PFSK-1 (cell line): Measurements from ENCODE around the gene TUBGCP3.

Experiments
- FOXP2 ChIP-seq: optimal IDR thresholded peaks from 2 replicates; pipeline ENCODE3; 2011; ENCODE audit warnings: borderline replicate concordance, control low read depth, inconsistent platforms; ENCODE audit not compliant: insufficient read depth; ENCODE audit errors: extremely low read length, extremely low read depth
- POLR2AphosphoS5 ChIP-seq: IDR thresholded peaks from 2 replicates; pipeline ENCODE4 v1.6.1; 2012; ENCODE audit warnings: low read depth, mild to moderate bottlenecking, control low read depth, low read length, moderate library complexity
- SIN3A ChIP-seq: IDR thresholded peaks from 2 replicates; pipeline ENCODE4 v1.6.1; 2012; ENCODE audit warnings: mild to moderate bottlenecking, low read length, moderate library complexity, borderline replicate concordance; ENCODE audit not compliant: insufficient read depth
- TAF1 ChIP-seq: IDR thresholded peaks from 2 replicates; pipeline ENCODE4 v1.6.1; 2012; ENCODE audit warnings: low read length, control low read depth, borderline replicate concordance; ENCODE audit not compliant: insufficient read depth
- TF ChIP-seq, protein P1 (sequence below), 2 experiments: IDR thresholded peaks; 2 replicates each; pipeline versions ENCODE4 v1.6.1 to v1.8.0; 2011 to 2012; ENCODE audit warnings: low read depth in 2 of 2, low read length in 2 of 2, control low read depth in 1 of 2, inconsistent platforms in 1 of 2, mild to moderate bottlenecking in 1 of 2, moderate library complexity in 1 of 2; ENCODE audit not compliant: insufficient read depth in 1 of 2

Gene TUBGCP3

DNA sequence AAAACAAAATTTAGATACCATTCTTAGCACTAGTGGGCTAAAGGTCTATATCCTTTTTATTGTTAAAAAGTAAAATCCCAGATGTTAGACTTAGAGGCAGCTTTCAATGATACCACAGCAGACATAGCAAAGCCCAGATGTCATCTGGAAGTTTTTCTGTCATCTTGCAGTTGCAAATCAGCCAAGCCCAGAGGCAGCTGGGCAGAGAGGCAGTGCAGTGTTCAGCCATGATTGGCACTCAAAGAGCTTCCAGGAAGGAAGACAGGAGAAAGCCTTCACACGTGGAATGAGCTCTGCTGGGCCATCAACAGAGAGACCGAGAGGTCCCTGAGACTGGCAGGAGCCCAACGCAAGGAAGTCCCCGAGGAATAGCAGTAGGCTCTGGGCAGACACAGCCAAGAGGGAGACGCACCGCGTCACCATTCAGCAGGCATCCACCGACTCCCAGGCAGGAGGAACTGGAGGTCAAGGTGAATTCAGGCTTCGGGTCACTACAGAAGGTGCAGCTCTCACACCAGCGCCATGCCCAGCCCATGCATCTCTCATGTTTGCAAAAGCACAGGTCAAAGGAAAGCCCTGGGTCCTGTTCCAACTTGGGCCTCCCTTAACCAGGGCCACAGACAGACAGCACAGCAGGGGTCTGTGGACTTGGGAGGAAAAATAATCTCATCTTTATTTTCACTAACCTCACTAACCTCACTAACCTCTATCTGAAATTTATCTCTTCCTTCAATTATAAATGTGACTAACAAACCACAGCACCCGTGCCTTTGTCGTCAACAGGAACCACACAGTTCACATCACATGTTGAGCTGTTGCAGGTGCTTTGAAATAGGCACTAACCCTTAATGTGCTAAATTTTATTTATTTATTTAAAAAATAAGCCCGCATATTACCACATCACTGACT lies 54.9 kb downstream of the TUBGCP3 start:
- TF ChIP-seq FOXP2: no peak
- TF ChIP-seq, protein P1, sequence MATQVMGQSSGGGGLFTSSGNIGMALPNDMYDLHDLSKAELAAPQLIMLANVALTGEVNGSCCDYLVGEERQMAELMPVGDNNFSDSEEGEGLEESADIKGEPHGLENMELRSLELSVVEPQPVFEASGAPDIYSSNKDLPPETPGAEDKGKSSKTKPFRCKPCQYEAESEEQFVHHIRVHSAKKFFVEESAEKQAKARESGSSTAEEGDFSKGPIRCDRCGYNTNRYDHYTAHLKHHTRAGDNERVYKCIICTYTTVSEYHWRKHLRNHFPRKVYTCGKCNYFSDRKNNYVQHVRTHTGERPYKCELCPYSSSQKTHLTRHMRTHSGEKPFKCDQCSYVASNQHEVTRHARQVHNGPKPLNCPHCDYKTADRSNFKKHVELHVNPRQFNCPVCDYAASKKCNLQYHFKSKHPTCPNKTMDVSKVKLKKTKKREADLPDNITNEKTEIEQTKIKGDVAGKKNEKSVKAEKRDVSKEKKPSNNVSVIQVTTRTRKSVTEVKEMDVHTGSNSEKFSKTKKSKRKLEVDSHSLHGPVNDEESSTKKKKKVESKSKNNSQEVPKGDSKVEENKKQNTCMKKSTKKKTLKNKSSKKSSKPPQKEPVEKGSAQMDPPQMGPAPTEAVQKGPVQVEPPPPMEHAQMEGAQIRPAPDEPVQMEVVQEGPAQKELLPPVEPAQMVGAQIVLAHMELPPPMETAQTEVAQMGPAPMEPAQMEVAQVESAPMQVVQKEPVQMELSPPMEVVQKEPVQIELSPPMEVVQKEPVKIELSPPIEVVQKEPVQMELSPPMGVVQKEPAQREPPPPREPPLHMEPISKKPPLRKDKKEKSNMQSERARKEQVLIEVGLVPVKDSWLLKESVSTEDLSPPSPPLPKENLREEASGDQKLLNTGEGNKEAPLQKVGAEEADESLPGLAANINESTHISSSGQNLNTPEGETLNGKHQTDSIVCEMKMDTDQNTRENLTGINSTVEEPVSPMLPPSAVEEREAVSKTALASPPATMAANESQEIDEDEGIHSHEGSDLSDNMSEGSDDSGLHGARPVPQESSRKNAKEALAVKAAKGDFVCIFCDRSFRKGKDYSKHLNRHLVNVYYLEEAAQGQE (IDR thresholded peaks at IDR 0.05; ENCODE audit: insufficient read depth in 1 of 2, low read depth in 2 of 2, low read length in 2 of 2): no peak
- no peak for TF ChIP-seq POLR2AphosphoS5
- no peak for TF ChIP-seq TAF1
- no peak for TF ChIP-seq SIN3A

DNA sequence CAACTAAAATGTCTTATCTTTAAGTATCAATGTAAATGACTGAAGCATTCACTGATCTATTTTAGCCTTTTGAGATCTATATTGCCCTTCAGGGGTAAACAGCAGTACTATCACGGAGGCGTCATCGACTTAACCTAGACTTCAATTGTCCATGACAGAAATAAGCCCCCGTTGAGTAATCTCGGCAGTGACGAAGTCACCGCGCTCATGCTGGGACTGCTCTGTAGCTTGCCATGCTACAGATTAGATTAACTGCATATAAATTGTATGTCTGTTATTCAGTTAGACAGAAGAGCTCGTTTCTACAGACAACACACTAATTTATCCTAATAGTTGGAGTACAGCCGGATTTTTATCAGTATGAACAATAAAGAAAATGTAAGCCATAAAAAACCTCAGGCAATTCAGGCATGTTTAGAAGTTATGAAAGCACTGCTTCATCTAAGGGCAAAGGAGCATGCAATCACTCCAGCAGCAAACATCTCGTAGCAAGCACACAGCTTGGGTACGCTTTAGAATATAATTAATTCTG lies 56.6 kb downstream of the TUBGCP3 start:
- TF ChIP-seq FOXP2 (no peak), POLR2AphosphoS5 (no peak), TAF1 (no peak), SIN3A (no peak)
- TF ChIP-seq, protein P1 (IDR thresholded peaks at IDR 0.05; ENCODE audit: insufficient read depth in 1 of 2, low read depth in 2 of 2, low read length in 2 of 2): no peak

DNA sequence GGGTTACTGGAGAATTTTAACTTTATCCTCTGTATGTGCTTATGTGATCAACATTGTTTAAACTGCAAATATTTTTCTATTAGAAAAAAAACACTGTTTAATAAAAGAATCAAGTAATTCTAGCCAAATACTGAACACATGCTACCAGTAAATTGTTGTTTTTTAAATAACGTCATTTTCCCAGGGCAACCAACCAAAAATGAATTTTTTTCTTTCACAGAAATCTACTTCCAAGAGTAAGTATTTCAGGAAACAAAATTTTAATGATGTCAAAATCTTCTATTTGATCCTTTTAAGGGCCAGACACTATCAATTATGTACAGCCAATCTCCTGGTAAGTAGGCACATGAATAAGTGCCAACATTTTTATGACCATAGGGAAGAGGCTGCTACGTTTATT lies 57.1 kb downstream of the TUBGCP3 start:
- TF ChIP-seq POLR2AphosphoS5: no peak
- TF ChIP-seq FOXP2: no peak
- no peak for TF ChIP-seq TAF1
- TF ChIP-seq, protein P1 (IDR thresholded peaks at IDR 0.05; ENCODE audit: insufficient read depth in 1 of 2, low read depth in 2 of 2, low read length in 2 of 2): no peak
- TF ChIP-seq SIN3A: no peak

DNA sequence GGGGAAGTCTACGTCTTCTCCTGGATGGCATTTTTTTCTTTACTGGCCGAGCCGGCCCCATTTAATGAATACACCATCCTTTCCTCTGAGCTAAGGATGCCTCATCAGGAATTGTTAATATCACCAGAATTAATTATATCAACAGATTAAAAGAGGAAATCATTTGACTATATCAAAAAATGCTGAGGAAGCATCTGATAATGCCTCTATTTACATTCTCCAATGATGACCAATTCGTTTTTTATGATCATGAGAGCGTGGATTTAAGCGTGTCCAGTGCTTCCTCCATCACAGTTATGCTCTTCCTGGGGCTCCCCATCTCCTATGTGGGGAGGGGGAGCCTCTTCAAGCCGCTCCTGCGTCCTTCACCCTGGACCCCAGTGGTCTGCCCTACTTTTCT lies 58.7 kb downstream of the TUBGCP3 start:
- TF ChIP-seq POLR2AphosphoS5 (no peak), TAF1 (no peak), FOXP2 (no peak)

DNA sequence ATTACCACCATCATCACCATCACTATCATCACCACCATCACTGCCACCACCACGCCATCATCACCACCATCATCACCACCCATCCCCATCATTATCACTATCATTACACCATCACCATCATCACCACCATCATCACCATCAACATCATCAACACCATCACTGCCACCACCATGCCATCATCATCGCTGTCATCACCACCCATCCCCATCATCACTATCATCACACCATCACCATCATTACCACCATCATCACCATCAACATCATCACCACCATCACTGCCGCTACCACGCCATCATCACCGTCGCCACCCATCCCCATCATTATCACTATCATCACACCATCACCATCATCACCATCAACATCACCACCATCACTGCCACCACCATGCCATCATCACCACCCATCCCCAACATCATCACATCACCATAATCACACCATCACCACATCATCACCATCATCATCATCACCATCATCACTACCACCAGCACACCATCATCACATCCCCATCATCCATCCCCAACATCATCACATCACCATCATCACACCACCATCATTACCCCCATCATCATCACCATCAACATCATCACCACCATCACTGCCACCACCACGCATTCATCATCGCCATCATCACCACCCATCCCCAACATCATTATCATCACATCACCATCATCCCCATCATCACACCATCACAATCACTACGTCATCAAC lies 61.7 kb downstream of the TUBGCP3 start:
- TF ChIP-seq POLR2AphosphoS5 (no peak), FOXP2 (no peak), TAF1 (no peak), SIN3A (no peak)
- TF ChIP-seq, protein P1 (IDR thresholded peaks at IDR 0.05; ENCODE audit: insufficient read depth in 1 of 2, low read depth in 2 of 2, low read length in 2 of 2): no peak
